Cardiac septum (tissue), 1 donor: ENCODE data around the gene PRKAG2. TPM values are rescaled to one million over a fixed set of nuclear protein-coding genes. Genes with fewer than 3 reads are reported as not detected.

Experiments
- DNase-seq: peaks from one replicate; pipeline ENCODE4 v3.0.0-alpha.2; 2020; ENCODE audit warnings: low spot score
- intact Hi-C: fragments of 100-400 bp; cut with DNase I; formaldehyde crosslinking; loops from one replicate; pipeline ENCODE4 v1.14.0; 2022
- total RNA-seq: library from RNA; stranded (reverse); fragmentation: NEBNext Ultra II Directional; extraction: Animal tissue kit (Norgen Biotek cat#: 25700); gene quantifications from one replicate; pipeline ENCODE4 v1.2.1, GENCODE V29; 2021
- donor health status: DM: no; HTN: no; CAD: no.

The PRKAG2 gene
- total RNA-seq, 1 donor from 2014 or later = 106 TPM

- intact Hi-C loops = no loop called here
- DNase-seq = no peak
Measured at GRCh38 chr7:151615058-151615457, 261.9 kb downstream of the PRKAG2 start.

GRCh38 chr7:151614019-151614418, 262.9 kb downstream of the PRKAG2 start:
- intact Hi-C loops = no loop called here
- DNase-seq = no peak

- intact Hi-C loops = no loop called here
- no peak for DNase-seq
Measured at GRCh38 chr7:151611878-151612277, 265.0 kb downstream of the PRKAG2 start.

DNA sequence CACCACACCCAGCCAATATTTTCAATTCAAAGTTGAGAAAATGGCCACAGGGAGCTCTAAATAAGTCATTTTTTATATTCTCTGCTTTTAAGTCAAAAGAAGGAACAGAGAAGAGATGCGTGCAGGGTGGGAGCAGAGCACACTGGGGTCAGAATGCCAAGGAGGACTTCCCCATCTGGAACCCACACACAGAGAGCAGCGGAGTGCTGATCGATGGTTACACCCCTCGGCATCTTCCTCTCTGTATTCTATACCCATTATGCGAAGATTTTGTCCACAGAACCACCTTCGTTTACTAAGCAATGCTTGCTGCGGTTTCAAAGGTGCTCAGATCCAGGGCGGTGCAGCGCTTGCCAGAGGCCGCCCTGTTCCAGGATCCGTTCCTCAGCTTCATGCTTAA, 265.9 kb downstream of the PRKAG2 start:
- intact Hi-C loops = no loop called here
- no peak for DNase-seq

DNA sequence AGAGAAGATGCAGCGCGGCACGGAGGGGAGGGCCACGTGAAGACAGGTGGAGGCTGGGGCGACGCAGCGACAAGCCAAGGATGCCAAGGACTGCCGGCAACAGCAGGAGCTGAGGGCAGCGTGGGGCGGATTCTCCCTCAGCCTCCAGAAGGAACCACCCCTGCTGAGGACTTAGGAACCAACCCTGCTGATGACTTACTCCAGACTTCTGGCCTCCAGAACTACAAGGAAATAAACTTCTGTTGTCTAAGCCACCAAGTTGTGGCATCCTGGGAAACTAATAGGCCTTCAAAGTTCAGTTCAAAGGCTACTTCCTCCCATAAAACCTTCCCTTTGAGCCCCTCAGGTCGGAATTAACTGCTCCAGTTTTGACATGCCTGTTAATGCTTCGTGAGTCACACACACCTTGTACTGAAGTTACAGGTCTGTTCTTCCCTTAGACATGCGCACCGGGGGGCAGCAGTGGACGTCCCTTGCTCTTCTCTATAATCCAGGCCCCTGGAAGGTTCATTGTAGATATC, 268.8 kb downstream of the PRKAG2 start:
- intact Hi-C loops = no loop called here
- no peak for DNase-seq

DNA sequence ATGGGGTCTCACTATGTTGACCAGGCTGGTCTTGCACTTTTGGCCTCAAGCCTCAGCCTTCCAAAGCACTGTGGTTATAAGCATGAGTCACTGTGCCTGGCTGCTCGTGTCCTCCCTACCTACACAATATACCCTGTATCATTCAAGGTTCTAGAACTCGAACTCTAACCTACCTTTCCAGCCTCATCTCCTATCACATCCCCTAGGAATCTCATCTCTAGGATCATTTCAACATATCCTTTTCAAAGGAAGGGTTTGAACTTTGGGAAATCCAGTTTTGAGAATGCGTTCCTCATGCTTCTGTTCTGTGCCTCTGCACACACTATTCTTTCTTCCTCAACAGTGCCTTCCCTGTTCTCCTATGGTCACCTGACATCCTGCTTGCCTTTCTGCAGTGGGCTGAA, 269.4 kb downstream of the PRKAG2 start:
- no peak for DNase-seq
- intact Hi-C loops = no loop called here

DNA sequence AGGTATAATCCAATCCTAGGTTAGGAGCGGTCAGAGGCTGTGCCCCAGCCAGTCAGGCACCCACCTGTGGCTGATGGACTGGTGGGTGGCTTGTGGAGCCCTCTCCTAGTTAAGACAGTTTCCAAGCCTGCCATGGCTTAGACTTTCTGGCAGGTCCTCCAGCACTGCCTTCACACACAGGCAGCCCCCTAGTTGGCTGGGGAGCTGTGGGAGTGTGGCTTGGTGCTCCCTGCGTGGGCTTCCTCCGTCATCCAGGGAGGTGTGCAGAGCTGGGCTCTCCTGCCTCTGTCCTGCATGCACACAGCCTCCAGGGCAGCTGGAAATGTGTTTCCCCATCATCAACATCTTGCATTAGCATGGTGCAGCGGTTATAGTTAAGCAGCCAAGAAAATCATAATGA, 273.0 kb downstream of the PRKAG2 start:
- DNase-seq = no peak
- intact Hi-C loops = no loop called here

DNA sequence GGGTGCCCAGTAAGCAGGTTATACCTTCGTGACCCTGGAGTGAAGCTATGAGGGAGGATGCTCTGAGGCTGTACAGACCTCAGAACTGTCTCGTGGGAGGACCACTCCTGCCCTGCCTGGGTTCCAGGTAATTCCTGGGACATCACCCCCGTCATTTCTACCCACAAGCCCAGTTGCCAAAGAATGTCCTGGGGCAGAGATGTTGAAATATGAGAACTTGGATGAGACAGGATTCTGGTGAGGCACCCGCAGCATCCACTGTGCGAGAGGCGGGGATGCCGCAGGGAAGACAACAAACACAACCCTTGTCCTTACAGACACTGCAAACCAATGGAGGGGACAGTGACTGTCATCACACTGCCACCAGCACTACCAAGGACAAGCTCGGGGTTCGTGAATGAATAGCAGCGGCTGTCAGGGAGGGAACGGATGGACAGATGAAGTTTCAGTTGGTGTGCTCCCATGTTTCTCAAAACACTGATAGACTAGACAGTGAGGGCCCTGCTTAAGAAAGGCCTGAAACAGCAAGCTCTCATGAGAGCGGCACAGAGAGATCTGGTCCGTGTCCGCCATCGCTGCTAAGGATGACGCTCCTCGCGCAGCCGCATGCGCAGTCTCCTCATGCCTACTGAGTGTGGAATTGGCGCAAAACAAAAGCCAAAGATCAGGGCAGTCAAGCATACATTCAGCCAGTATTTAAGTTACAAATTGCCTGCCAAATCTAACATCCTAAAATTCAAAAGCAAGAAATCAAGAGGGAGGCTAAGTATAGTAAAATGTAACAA, 275.2 kb downstream of the PRKAG2 start:
- no peak for DNase-seq
- intact Hi-C loops = no loop called here

DNA sequence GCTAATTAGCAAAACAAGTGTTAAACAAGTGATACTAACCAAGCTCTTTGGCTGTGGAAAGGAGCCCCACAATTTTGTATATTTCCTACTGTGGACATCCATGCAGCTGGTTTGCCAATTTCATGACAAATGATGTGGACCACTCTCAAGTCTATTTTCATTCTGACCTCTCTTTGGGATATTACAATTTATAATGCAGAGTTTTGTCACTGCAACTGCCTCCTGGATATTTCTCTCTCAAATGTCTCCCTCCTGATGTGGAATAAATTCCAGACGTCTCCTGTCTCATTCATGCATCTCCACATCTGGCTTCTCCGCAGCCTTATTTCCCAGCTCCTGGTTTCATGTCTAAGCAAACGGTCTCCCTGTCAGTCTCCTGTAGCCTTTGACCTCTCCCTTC, 276.6 kb downstream of the PRKAG2 start:
- DNase-seq = no peak

GRCh38 chr7:151599401-151600227, 277.3 kb downstream of the PRKAG2 start:
- intact Hi-C loops = no loop called here
- DNase-seq = no peak

More for the DNA sequence above, 276.6 kb downstream of the PRKAG2 start:
- intact Hi-C loops = no loop called here

GRCh38 chr7:151597541-151598444, 279.1 kb downstream of the PRKAG2 start:
- DNase-seq = no peak
- intact Hi-C loops = no loop called here

GRCh38 chr7:151595702-151596350, 281.1 kb downstream of the PRKAG2 start:
- intact Hi-C loops = no loop called here
- DNase-seq = no peak

DNA sequence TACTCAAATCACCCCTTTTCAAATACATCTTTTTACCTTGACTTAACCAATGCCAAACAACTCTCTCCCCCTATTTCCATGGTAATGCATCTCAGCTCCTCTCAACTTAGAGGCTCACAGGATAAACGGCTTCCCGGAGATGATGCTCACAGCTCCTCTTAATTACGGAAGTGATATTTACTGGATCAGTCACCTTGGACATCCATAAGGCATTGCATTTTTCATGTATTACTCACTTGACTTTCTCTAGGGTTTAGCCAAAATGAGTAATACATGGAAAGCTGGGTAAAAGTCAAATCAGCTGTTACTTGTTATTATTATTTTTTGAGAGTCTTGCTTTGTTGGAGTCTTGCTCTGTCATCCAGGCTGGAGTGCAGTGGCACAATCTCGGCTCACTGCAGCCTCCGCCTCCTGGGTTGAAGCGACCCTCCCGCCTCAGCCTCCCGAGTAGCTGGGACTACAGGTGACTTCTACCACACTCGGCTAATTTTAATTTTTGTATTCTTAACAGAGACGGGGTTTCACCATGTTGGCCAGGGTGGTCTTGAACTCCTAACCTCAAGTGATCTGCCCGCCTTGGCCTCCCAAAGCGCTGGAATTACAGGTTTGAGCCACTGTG, 283.9 kb downstream of the PRKAG2 start:
- no peak for DNase-seq
- intact Hi-C loops = no loop called here

GRCh38 chr7:151592330-151592729, 284.6 kb downstream of the PRKAG2 start:
- intact Hi-C loops = no loop called here
- DNase-seq = no peak

GRCh38 chr7:151591866-151592265, 285.0 kb downstream of the PRKAG2 start:
- DNase-seq = no peak
- intact Hi-C loops = no loop called here

- intact Hi-C loops = no loop called here
- no peak for DNase-seq
Measured at GRCh38 chr7:151590850-151591771, 285.8 kb downstream of the PRKAG2 start.

GRCh38 chr7:151590071-151590849, 286.7 kb downstream of the PRKAG2 start:
- intact Hi-C loops = no loop called here

More at GRCh38 chr7:151590071-151590849, 286.7 kb downstream of the PRKAG2 start:
- DNase-seq = no peak
